H9 (cell line): ENCODE data around the gene IER5. TPM values are rescaled to one million over a fixed set of nuclear protein-coding genes. Genes with fewer than 3 reads are reported as not detected.

ENCODE experiments used
- DNase-seq: peaks from one replicate; pipeline ENCODE4 v3.0.0-alpha.2; 2017
- H2AFZ ChIP-seq: one replicate; pipeline ENCODE4 v1.6.1; 2013; ENCODE audit warnings: mild to moderate bottlenecking, low read length, control low read depth, moderate library complexity
- H2AK5ac ChIP-seq: 2 replicates; pipeline ENCODE4 v1.6.1; 2013; ENCODE audit warnings: low read length, control low read depth, mixed read lengths; ENCODE audit not compliant: insufficient read length
- H2BK120ac ChIP-seq: one replicate; pipeline ENCODE4 v1.6.1; 2013; ENCODE audit warnings: low read depth, mild to moderate bottlenecking, low read length, control low read depth, inconsistent platforms; ENCODE audit not compliant: poor library complexity, severe bottlenecking
- H2BK12ac ChIP-seq: 2 replicates; pipeline ENCODE4 v1.6.1; 2013; ENCODE audit warnings: low read length, control low read depth, mixed read lengths, low read depth; ENCODE audit not compliant: insufficient read length
- H2BK15ac ChIP-seq: 2 replicates; pipeline ENCODE4 v1.6.1; 2013; ENCODE audit warnings: low read depth, low read length, control low read depth
- H2BK20ac ChIP-seq: one replicate; pipeline ENCODE4 v1.6.1; 2013; ENCODE audit warnings: low read depth, mild to moderate bottlenecking, low read length, control low read depth, inconsistent platforms; ENCODE audit not compliant: poor library complexity, severe bottlenecking
- H2BK5ac ChIP-seq: 2 replicates; pipeline ENCODE4 v1.6.1; 2013; ENCODE audit warnings: low read length, control low read depth, mixed read lengths; ENCODE audit not compliant: insufficient read length
- H3K14ac ChIP-seq: 2 replicates; pipeline ENCODE4 v1.6.1; 2013; ENCODE audit warnings: low read length, control low read depth; ENCODE audit not compliant: insufficient read depth
- H3K18ac ChIP-seq: 2 replicates; pipeline ENCODE4 v1.6.1; 2013; ENCODE audit warnings: low read depth, mild to moderate bottlenecking, mixed read lengths, low read length, control low read depth; ENCODE audit not compliant: insufficient read length
- H3K23ac ChIP-seq: 2 replicates; pipeline ENCODE4 v1.6.1; 2013; ENCODE audit warnings: low read length, control low read depth, mixed read lengths, low read depth; ENCODE audit not compliant: insufficient read length
- H3K23me2 ChIP-seq: 2 replicates; pipeline ENCODE4 v1.6.1; 2013; ENCODE audit warnings: low read depth, mild to moderate bottlenecking, mixed read lengths, low read length, control low read depth; ENCODE audit not compliant: insufficient read length, poor library complexity, severe bottlenecking
- H3K27ac ChIP-seq: 2 replicates; pipeline ENCODE4 v1.5.1; 2013; ENCODE audit warnings: low read length, control low read depth, mixed read lengths, low read depth; ENCODE audit not compliant: insufficient read length
- H3K27me3 ChIP-seq: 2 replicates; pipeline ENCODE4 v1.6.1; 2013; ENCODE audit warnings: low read length, control low read depth, inconsistent platforms; ENCODE audit not compliant: insufficient read depth
- H3K4ac ChIP-seq: 2 replicates; pipeline ENCODE4 v1.6.1; 2013; ENCODE audit warnings: low read depth, mild to moderate bottlenecking, control low read depth, inconsistent platforms, low read length, moderate library complexity
- H3K4me1 ChIP-seq: 2 replicates; pipeline ENCODE4 v1.6.1; 2013; ENCODE audit warnings: low read length, control low read depth, inconsistent platforms; ENCODE audit not compliant: insufficient read depth
- H3K4me2 ChIP-seq: 2 replicates; pipeline ENCODE4 v1.6.1; 2013; ENCODE audit warnings: low read length, control low read depth, mixed read lengths; ENCODE audit not compliant: insufficient read length, insufficient read depth
- H3K56ac ChIP-seq: 2 replicates; pipeline ENCODE4 v1.6.1; 2013; ENCODE audit warnings: low read depth, mild to moderate bottlenecking, mixed read lengths, low read length, control low read depth; ENCODE audit not compliant: insufficient read length
- H3K79me1 ChIP-seq: 2 replicates; pipeline ENCODE4 v1.6.1; 2013; ENCODE audit warnings: low read depth, mild to moderate bottlenecking, moderate library complexity, low read length, control low read depth, inconsistent platforms; ENCODE audit not compliant: insufficient read depth, poor library complexity, severe bottlenecking
- H3K79me2 ChIP-seq: 2 replicates; pipeline ENCODE4 v1.6.1; 2013; ENCODE audit warnings: low read length, control low read depth, inconsistent platforms; ENCODE audit not compliant: insufficient read depth
- H3K9ac ChIP-seq: 2 replicates; pipeline ENCODE4 v1.6.1; 2013; ENCODE audit warnings: low read length, control low read depth, mixed read lengths; ENCODE audit not compliant: insufficient read length; ENCODE audit errors: extremely low read depth
- H3K9me3 ChIP-seq: one replicate; pipeline ENCODE4 v1.6.1; 2013; ENCODE audit warnings: low read depth, low read length, inconsistent platforms; ENCODE audit not compliant: control insufficient read depth
- H3T11ph ChIP-seq: one replicate; pipeline ENCODE4 v1.6.1; 2013; ENCODE audit warnings: mild to moderate bottlenecking, low read length, control low read depth, inconsistent platforms
- H4K20me1 ChIP-seq: one replicate; pipeline ENCODE4 v1.6.1; 2013; ENCODE audit not compliant: control insufficient read depth, insufficient read length, insufficient read depth
- H4K5ac ChIP-seq: 2 replicates; pipeline ENCODE4 v1.6.1; 2013; ENCODE audit warnings: low read depth, mild to moderate bottlenecking, mixed read lengths, low read length, control low read depth; ENCODE audit not compliant: insufficient read length
- H4K8ac ChIP-seq: replicated peaks from 2 replicates; pipeline ENCODE4 v1.6.1; 2013; ENCODE audit warnings: low read length, control low read depth, mixed read lengths, low read depth; ENCODE audit not compliant: insufficient read length
- H4K91ac ChIP-seq: 2 replicates; pipeline ENCODE4 v1.6.1; 2013; ENCODE audit warnings: low read depth, mild to moderate bottlenecking, moderate library complexity, mixed read lengths, low read length, control low read depth; ENCODE audit not compliant: insufficient read length
- H3K27ac Mint-ChIP-seq, 3 experiments: 2 replicates in 2 of 3; 3 replicates in 1 of 3; pipeline ENCODE4 v1.8.0; 2020 to 2021; ENCODE audit warnings: mixed read lengths in 3 of 3, mild to moderate bottlenecking in 1 of 3, moderate library complexity in 1 of 3
- H3K27me3 Mint-ChIP-seq: 2 replicates; pipeline ENCODE4 v1.8.0; 2021; ENCODE audit warnings: low read depth, mild to moderate bottlenecking, moderate library complexity, mixed read lengths
- H3K36me3 Mint-ChIP-seq, 3 experiments: 2 replicates in 2 of 3; 3 replicates in 1 of 3; pipeline ENCODE4 v1.8.0; 2020 to 2021; ENCODE audit warnings: low read depth in 3 of 3, mixed read lengths in 3 of 3; ENCODE audit not compliant: insufficient read depth in 1 of 3
- H3K4me1 Mint-ChIP-seq, 2 experiments: 2 replicates each; pipeline ENCODE4 v1.8.0; 2020; ENCODE audit warnings: mixed read lengths in 2 of 2
- H3K4me3 Mint-ChIP-seq, 2 experiments: 2 replicates in 1 of 2; 3 replicates in 1 of 2; pipeline ENCODE4 v1.8.0; 2020 to 2021; ENCODE audit warnings: mild to moderate bottlenecking in 2 of 2, mixed read lengths in 2 of 2, moderate library complexity in 1 of 2
- H3K9me3 Mint-ChIP-seq, 2 experiments: 2 replicates in 1 of 2; 3 replicates in 1 of 2; pipeline ENCODE4 v1.8.0; 2020; ENCODE audit warnings: mild to moderate bottlenecking in 2 of 2, mixed read lengths in 2 of 2, moderate library complexity in 1 of 2
- CTCF ChIP-seq: fragments of 200-600 bp; sonication (generic); conservative IDR thresholded peaks from 3 replicates; pipeline ENCODE4 v1.8.0; 2021; ENCODE audit warnings: antibody characterized with exemption, mild to moderate bottlenecking
- WGBS: extraction: QIAGEN DNeasy Blood & Tissue Kit; methylation state at CpG from one replicate; pipeline ENCODE4 v1.1.7; 2013; ENCODE audit warnings: missing lambda C conversion rate, low lambda C conversion rate, mixed read lengths; ENCODE audit not compliant: insufficient read length; ENCODE audit errors: extremely low coverage; 5-methylcytosine and 5-hydroxymethylcytosine counted together
- total RNA-seq: library from RNA; stranded (reverse); gene quantifications from 2 replicates; pipeline ENCODE4 v1.2.1, GENCODE V29; 2021

Gene IER5
- total RNA-seq, 1 experiment from 2014 or later = 6.7 TPM

- H2AFZ ChIP-seq = no peak overlapping the region
- no peaks in the 10 kb centered on the region for H4K20me1 ChIP-seq
- no peak overlapping the region for H2BK12ac ChIP-seq
- H3K79me1 ChIP-seq = no peaks in the 10 kb centered on the region
- H3K56ac ChIP-seq = no peak overlapping the region
- no peak overlapping the region for H3K4me3 Mint-ChIP-seq
- no peak overlapping the region for H3K23ac ChIP-seq
- H2BK15ac ChIP-seq = no peak overlapping the region
- no peak overlapping the region for H4K8ac ChIP-seq
- no peak overlapping the region for H3K14ac ChIP-seq
- no peak overlapping the region for H4K91ac ChIP-seq
- no peak overlapping the region for H2BK120ac ChIP-seq
- H3K27ac ChIP-seq = no peak overlapping the region
- WGBS = no CpG with 5 or more reads among the region's 5 CpGs
- no peaks in the 10 kb centered on the region for H3K27me3 ChIP-seq
- no peak for TF ChIP-seq CTCF
- no peak overlapping the region for H3T11ph ChIP-seq
- H4K5ac ChIP-seq = no peak overlapping the region
- no peaks in the 10 kb centered on the region for H3K79me2 ChIP-seq
- H2BK20ac ChIP-seq = no peak overlapping the region
- H3K9me3 Mint-ChIP-seq = no peaks in the 10 kb centered on the region
- peaks cover 2% of the 10 kb centered on the region for H3K27me3 Mint-ChIP-seq
- no peak overlapping the region for H3K4me2 ChIP-seq
- H3K9me3 ChIP-seq = no peaks in the 10 kb centered on the region
- no peaks in the 10 kb centered on the region for H3K23me2 ChIP-seq
- no peak overlapping the region for H2BK5ac ChIP-seq
- H3K4ac ChIP-seq = no peak overlapping the region
- H3K36me3 Mint-ChIP-seq = no peaks in the 10 kb centered on the region; a peak in 1 of 7 replicates
- H3K27ac Mint-ChIP-seq = no peak overlapping the region
- H3K4me1 ChIP-seq = no peaks in the 10 kb centered on the region; the same call in 1 of the 2 replicates
- DNase-seq = no peak
- H3K9ac ChIP-seq = no peak overlapping the region
- H3K4me1 Mint-ChIP-seq = peaks cover 18 to 25% of the 10 kb centered on the region in 2 experiments
- H3K18ac ChIP-seq = no peak overlapping the region
- no peak overlapping the region for H2AK5ac ChIP-seq
Observed at GRCh38 chr1:181121498-181121897, 33.0 kb downstream of the IER5 start.
